Ovary (tissue), 9 donors: ENCODE results near the gene LPO. TPM values are rescaled to one million over a fixed set of nuclear protein-coding genes. Genes with fewer than 3 reads are reported as not detected.

Experiments used
- DNase-seq, 5 donors: peaks; one replicate each; pipeline ENCODE4 v3.0.0-alpha.2; 2019 to 2020
- H3K27ac ChIP-seq, 2 donors: fragments of 200-600 bp; one replicate each; pipeline versions ENCODE4 v1.5.1 to v1.8.0; 2019 to 2022
- H3K27me3 ChIP-seq: fragments of 200-600 bp; one replicate; pipeline ENCODE4 v1.8.0; 2022
- H3K36me3 ChIP-seq: fragments of 200-600 bp; sonication (generic); one replicate; pipeline ENCODE4 v1.5.1; 2019
- H3K4me1 ChIP-seq: one replicate; pipeline ENCODE4 v1.8.1; 2013; ENCODE audit warnings: mild to moderate bottlenecking, moderate library complexity; ENCODE audit not compliant: insufficient read depth
- H3K4me3 ChIP-seq: fragments of 200-600 bp; sonication (generic); one replicate; pipeline ENCODE4 v1.5.1; 2017
- H3K9me3 ChIP-seq, 2 donors: fragments of 200-600 bp in 1 of 2; sonication (generic) in 1 of 2; one replicate each; pipeline versions ENCODE4 v1.5.1 to v1.8.1; 2013 to 2019; ENCODE audit warnings: mild to moderate bottlenecking in 1 of 2, moderate library complexity in 1 of 2
- CTCF ChIP-seq, 3 donors: fragments of 450-650 bp in 2 of 3; fragments of 200-600 bp in 1 of 3; IDR thresholded peaks; one replicate each; pipeline versions ENCODE4 v1.5.1 to v1.8.0; 2016 to 2022; ENCODE audit warnings: antibody characterized with exemption in 3 of 3, mild to moderate bottlenecking in 1 of 3
- EP300 ChIP-seq: sonication (generic); formaldehyde crosslinking; IDR thresholded peaks from one replicate; pipeline ENCODE4 v1.6.1; 2017; ENCODE audit warnings: antibody characterized with exemption
- POLR2A ChIP-seq: fragments of 450-650 bp; IDR thresholded peaks from one replicate; pipeline ENCODE4 v1.6.1; 2017; ENCODE audit warnings: antibody characterized with exemption, mild to moderate bottlenecking, moderate library complexity
- WGBS, 3 donors: extraction: QIAGEN DNeasy Blood & Tissue Kit in 1 of 3; methylation state at CpG; one replicate each; pipeline versions ENCODE4 v1.1.5 to v1.1.7; 2013 to 2017; 5-methylcytosine and 5-hydroxymethylcytosine counted together
- intact Hi-C, 4 donors: fragments of 100-400 bp; cut with DNase I; formaldehyde crosslinking; loops; one replicate each; pipeline versions ENCODE4 v1.11.0 to v1.15.1; 2022 to 2023
- polyA plus RNA-seq, 2 donors: library from polyadenylated mRNA; stranded (reverse); fragments of 200-250 nt in 1 of 2; fragments of 350-450 nt in 1 of 2; fragmentation: Illumina TruSeq in 1 of 2; extraction: RNeasy Lipid Tissue Mini Kit (QIAGEN cat#74804) in 1 of 2; gene quantifications; one replicate each; pipeline ENCODE4 v1.2.3, GENCODE V29; 2013 to 2014
- total RNA-seq, 7 donors: library from RNA; depleted of rRNA in 2 of 7; stranded (reverse); fragments of >200 nt in 2 of 7; fragmentation: NEBNext Ultra II Directional in 3 of 7; extraction: Animal tissue kit (Norgen Biotek cat#: 25700) in 3 of 7; gene quantifications; one replicate each; pipeline versions ENCODE4 v1.1.0 to v1.2.4, GENCODE V29; 2016 to 2023
- donor health status: DM: no; HTN: no; CAD: no; lungs with moderate emphysema.
- donor health status: DM: no; HTN: no; CAD: no.
- donor health status: Bipolar disorder and iron deficiency.
- donor health status: DM: yes; HTN: yes; CAD: no.
- donor health status: DM: no; HTN: no; CAD: no.
- donor health status: DM: yes; HTN: yes; CAD: no.

The LPO gene
- total and polyA plus RNA-seq, 9 donors = 0.32 to 1.6 TPM; not detected in 7

GRCh38 chr17:58271216-58271931 lies 33.0 kb downstream of the LPO start:
- H3K4me1 ChIP-seq = no peaks in the 10 kb centered on the region
- H3K36me3 ChIP-seq = no peaks in the 10 kb centered on the region
- TF ChIP-seq POLR2A (no peak), CTCF (IDR thresholded peaks at IDR 0.05) (no peak), EP300 (no peak)
- DNase-seq = no peak
- H3K4me3 ChIP-seq = no peak overlapping the region
- no peak overlapping the region for H3K27ac ChIP-seq
- no peaks in the 10 kb centered on the region for H3K9me3 ChIP-seq
- no peaks in the 10 kb centered on the region for H3K27me3 ChIP-seq
- WGBS, 3 donors = 89 to 91% (median 90%) methylated on average over 21 of the region's 21 CpGs
- intact Hi-C loops = no loop called here

GRCh38 chr17:58272367-58273280 lies 34.2 kb downstream of the LPO start:
- H3K27ac ChIP-seq = no peak overlapping the region
- TF ChIP-seq EP300 (no peak), CTCF (IDR thresholded peaks at IDR 0.05) (no peak), POLR2A (no peak)
- whole genome bisulfite sequencing, 3 donors = 81 to 85% (median 82%) methylated on average over 12 of the region's 12 CpGs
- DNase-seq = no peak
- H3K4me3 ChIP-seq = no peak overlapping the region
- no peaks in the 10 kb centered on the region for H3K36me3 ChIP-seq
- no peaks in the 10 kb centered on the region for H3K4me1 ChIP-seq
- intact Hi-C loops = no loop called here
- no peaks in the 10 kb centered on the region for H3K9me3 ChIP-seq
- no peaks in the 10 kb centered on the region for H3K27me3 ChIP-seq

- Histone ChIP-seq H3K4me1 (no peaks in the 10 kb centered on the region), H3K36me3 (no peaks in the 10 kb centered on the region), H3K27me3 (no peaks in the 10 kb centered on the region), H3K4me3 (no peak overlapping the region), H3K9me3 (no peaks in the 10 kb centered on the region), H3K27ac (no peak overlapping the region)
- no peak for DNase-seq
- 80 to 87% (median 83%) methylated on average over 15 of the region's 15 CpGs for WGBS, 3 donors
- intact Hi-C loops = no loop called here
- TF ChIP-seq EP300 (no peak), POLR2A (no peak), CTCF (IDR thresholded peaks at IDR 0.05) (no peak)
Observed at GRCh38 chr17:58273453-58274104, 35.2 kb downstream of the LPO start.

DNA sequence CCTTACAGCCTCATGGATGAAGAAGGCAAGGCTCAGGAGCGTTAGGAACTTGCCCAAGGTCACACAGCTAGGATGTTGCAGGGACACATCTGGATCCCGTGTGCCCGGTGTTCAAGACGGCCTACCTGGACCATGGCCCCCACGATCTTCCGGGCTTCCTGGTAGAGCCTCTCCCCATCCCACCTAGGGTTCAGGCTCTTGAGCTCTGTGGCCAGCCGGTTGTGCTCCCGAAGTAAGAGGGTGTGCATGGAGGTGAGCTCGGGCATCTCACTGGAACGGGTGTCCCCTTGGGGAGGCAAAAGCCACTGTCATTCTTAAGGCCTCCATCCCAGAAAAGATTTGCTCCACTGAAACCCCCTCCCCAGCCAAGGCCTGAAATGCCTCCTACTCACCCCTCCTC lies 37.0 kb downstream of the LPO start:
- Histone ChIP-seq H3K27ac (no peak overlapping the region), H3K36me3 (no peaks in the 10 kb centered on the region), H3K4me3 (no peak overlapping the region), H3K27me3 (no peaks in the 10 kb centered on the region), H3K9me3 (no peaks in the 10 kb centered on the region), H3K4me1 (no peaks in the 10 kb centered on the region)
- WGBS, 3 donors = 88 to 91% (median 88%) methylated on average over 10 of the region's 10 CpGs
- intact Hi-C loops = no loop called here
- TF ChIP-seq POLR2A (no peak), EP300 (no peak), CTCF (IDR thresholded peaks at IDR 0.05) (no peak)
- no peak for DNase-seq
